Dedifferentiated amniotic fluid mesenchymal stem cell (primary cell): Measurements from ENCODE around the gene SERPINA6.
"Not testable (repeated sequence)": the region's sequence is repeated elsewhere in the genome, so short reads cannot be mapped to it uniquely, and the experiment has no call there.

Experiments
- DNase-seq: peaks from one replicate; pipeline ENCODE4 v3.0.0-alpha.2; 2016; ENCODE audit errors: extremely low spot score

The SERPINA6 gene

GRCh38 chr14:94321421-94322271, 1.5 kb downstream of the SERPINA6 start:
- DNase-seq: no peak

- no peak for DNase-seq
These were observed 2.9 kb downstream of the SERPINA6 start for GRCh38 chr14:94320243-94320642.

GRCh38 chr14:94317259-94317658, 5.9 kb downstream of the SERPINA6 start:
- no peak for DNase-seq

GRCh38 chr14:94316692-94317091, 6.4 kb downstream of the SERPINA6 start:
- no peak for DNase-seq

- DNase-seq: no peak
These were observed 8.2 kb downstream of the SERPINA6 start for GRCh38 chr14:94314890-94315289.

- no peak for DNase-seq
These were observed 9.0 kb downstream of the SERPINA6 start for GRCh38 chr14:94313991-94314655.

- no peak for DNase-seq
These were observed 10.5 kb downstream of the SERPINA6 start for GRCh38 chr14:94312481-94313246.

GRCh38 chr14:94310248-94310647, 12.9 kb downstream of the SERPINA6 start:
- DNase-seq: no peak

GRCh38 chr14:94309721-94310120, 13.4 kb downstream of the SERPINA6 start:
- no peak for DNase-seq

GRCh38 chr14:94307410-94307992, 15.6 kb downstream of the SERPINA6 start:
- no peak for DNase-seq

GRCh38 chr14:94306047-94306978, 16.8 kb downstream of the SERPINA6 start:
- DNase-seq: no peak

GRCh38 chr14:94305620-94306019, 17.5 kb downstream of the SERPINA6 start:
- DNase-seq: no peak

- DNase-seq: no peak
These were observed 18.9 kb downstream of the SERPINA6 start for GRCh38 chr14:94304243-94304642.

- DNase-seq: no peak
These were observed 20.0 kb downstream of the SERPINA6 start for GRCh38 chr14:94303111-94303510.

- DNase-seq: no peak
These were observed 25.0 kb downstream of the SERPINA6 start for GRCh38 chr14:94298130-94298529.

- DNase-seq: not testable (repeated sequence)
These were observed 27.0 kb downstream of the SERPINA6 start for GRCh38 chr14:94296181-94296545.

GRCh38 chr14:94295360-94296180, 27.6 kb downstream of the SERPINA6 start:
- no peak for DNase-seq

- DNase-seq: no peak
These were observed 29.6 kb downstream of the SERPINA6 start for GRCh38 chr14:94293578-94293924.

GRCh38 chr14:94292872-94293577, 30.1 kb downstream of the SERPINA6 start, which contains the start of gene SERPINA10:
Gene SERPINA10, minus strand, starts transcription at chr14:94293268. Its CDS starts 2,675 bp downstream, at chr14:94290593.
- DNase-seq: no peak

GRCh38 chr14:94292526-94292871, 30.6 kb downstream of the SERPINA6 start:
- DNase-seq: no peak
